HTERT RPE-1 (cell line): ENCODE data around the gene SERPINE1.

Experiments used
- in situ Hi-C: fragments of 300-500 bp; cut with MboI; formaldehyde crosslinking; loops from 4 replicates; pipeline ENCODE4 v1.14.3; 2020; ENCODE audit warnings: low sequenced_read_pairs

Gene SERPINE1

GRCh38 chr7:101166909-101167644 lies 40.2 kb downstream of the SERPINE1 start:
- in situ Hi-C loops, result no loop called here

GRCh38 chr7:101167645-101168411 lies 40.9 kb downstream of the SERPINE1 start:
- in situ Hi-C loops, result no loop called here

DNA sequence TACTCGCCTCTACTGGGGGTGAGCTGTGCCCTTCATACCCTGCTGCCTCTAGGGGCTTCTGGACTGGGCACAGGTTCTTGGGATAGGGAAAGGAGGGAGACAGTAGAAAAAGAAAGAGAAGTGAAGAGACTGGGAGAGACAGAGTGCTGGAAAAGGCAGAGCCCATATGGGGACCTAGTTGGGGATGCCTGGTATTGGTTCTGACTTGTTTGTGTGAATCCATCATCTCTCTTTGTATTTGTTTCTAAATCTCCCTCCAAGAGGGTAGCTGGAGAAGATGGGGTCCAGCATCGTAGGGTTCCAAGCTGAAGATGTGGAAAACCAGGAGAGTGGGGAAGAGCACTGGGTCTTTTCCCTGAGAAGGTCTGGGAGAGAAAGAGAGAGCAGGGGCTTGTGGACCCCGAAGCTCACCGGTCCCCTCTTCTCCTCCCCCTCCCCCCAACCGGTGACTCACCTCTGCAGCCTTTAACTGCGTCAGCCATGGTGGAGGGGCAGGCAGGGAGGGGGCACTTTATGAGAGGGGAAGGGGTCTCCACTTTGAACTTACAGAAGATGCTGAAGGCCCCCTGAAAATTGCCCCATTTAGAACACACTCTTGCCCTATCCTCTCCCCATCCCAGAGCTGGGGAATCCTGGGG lies 41.6 kb downstream of the SERPINE1 start:
- in situ Hi-C loops, result no loop called here

GRCh38 chr7:101169110-101169837 lies 42.4 kb downstream of the SERPINE1 start:
- in situ Hi-C loops, result no loop called here

- in situ Hi-C loops, result no loop called here
Measured at GRCh38 chr7:101169838-101170551, 43.1 kb downstream of the SERPINE1 start.

GRCh38 chr7:101170617-101171441 lies 43.9 kb downstream of the SERPINE1 start:
- in situ Hi-C loops, result no loop called here

- in situ Hi-C loops, result no loop called here
Measured at GRCh38 chr7:101171442-101171837, 44.5 kb downstream of the SERPINE1 start.

DNA sequence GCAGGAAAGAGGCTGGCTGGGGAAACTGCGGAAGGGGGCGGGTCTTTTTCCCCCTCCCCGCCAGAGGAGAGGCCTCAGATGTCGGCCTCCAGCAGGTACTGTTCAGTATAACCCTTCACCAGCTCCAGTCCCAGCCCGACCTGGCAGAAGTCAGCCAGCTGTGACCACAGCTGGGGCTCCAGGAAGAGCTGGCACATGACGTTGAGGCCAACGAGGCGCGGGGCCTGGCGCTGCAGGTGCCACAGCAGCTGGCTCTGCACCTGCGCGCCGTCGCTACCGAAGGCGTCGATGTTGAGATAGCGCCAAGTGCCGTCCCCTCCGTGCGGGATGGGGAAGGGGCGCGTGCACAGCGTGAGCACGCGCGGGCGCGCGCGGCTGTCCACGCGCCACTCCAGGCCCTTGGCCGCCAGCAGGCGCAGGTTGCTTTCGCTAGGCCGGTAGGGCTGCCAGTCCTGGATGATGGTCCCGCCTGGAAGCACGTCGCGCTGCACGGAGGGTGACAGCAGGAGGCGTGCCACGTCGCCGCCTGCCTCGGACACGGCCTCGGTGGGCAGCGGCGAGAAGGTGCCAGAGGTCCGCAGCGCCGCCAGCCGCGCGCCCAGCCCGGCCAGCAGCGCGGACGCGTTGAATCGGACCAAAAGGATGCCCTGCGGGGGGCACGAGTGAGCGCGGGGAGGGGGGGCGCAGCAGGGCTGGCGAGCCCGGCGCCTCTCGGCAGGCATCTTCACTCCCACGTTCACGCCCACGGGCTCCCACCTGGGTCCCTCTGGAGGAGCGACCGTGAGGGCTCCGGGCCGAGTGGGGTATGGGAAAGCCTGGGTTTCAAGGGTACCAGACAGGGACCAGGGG lies 45.3 kb downstream of the SERPINE1 start:
- in situ Hi-C loops, result no loop called here

DNA sequence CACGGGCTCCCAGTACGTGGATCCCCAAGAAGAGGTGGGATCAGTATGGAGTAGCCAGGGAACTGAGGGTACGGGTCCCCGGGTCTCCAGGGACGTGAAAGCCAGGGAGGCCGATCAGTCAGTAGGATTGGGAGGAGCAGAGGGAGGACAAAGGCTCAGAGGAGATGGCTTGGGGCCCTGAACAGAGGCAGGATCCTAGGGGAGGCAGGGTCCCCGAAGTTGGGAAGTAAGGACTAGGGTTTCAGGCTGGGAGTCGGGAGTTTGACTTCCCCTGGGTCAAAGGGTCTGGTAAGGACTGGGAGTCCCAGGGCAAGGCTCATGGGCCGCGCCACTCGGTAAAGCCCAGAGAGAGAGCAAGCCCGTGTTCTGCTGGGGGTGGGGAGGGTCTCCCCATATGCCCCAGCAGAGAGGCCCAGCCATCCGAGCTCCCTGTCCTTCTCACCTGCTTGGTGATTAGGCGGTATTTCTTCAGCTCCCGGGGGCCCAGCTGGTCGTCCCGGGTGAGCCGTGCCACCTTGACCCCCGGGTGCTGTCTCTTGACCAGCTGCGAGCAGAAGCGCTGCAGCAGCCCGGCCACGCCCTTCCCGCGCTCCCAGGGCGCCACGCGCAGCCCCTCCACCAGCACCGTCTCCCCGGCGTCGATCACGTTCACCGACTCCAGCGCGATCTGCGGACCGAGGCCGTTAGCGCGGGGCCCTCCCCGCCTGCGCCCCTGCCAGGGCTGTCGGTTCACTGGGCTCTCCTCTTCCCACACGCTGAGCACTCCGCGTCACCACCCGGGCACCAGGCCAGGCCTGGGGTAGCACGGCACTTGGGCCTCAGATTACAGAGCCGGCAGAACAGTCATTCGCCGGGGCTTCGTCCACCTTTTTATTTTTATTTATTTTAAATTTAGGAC lies 46.2 kb downstream of the SERPINE1 start:
- in situ Hi-C loops, result no loop called here

GRCh38 chr7:101173752-101174244 lies 46.9 kb downstream of the SERPINE1 start:
- in situ Hi-C loops, result no loop called here

- in situ Hi-C loops, result no loop called here
Measured at GRCh38 chr7:101174322-101174854, 47.5 kb downstream of the SERPINE1 start.

- in situ Hi-C loops, result no loop called here
Measured at GRCh38 chr7:101175664-101176063, 48.8 kb downstream of the SERPINE1 start.

- in situ Hi-C loops, result no loop called here
Measured at GRCh38 chr7:101177644-101178043, 50.7 kb downstream of the SERPINE1 start.

- in situ Hi-C loops, result no loop called here
Measured at GRCh38 chr7:101179117-101179516, 52.2 kb downstream of the SERPINE1 start.

DNA sequence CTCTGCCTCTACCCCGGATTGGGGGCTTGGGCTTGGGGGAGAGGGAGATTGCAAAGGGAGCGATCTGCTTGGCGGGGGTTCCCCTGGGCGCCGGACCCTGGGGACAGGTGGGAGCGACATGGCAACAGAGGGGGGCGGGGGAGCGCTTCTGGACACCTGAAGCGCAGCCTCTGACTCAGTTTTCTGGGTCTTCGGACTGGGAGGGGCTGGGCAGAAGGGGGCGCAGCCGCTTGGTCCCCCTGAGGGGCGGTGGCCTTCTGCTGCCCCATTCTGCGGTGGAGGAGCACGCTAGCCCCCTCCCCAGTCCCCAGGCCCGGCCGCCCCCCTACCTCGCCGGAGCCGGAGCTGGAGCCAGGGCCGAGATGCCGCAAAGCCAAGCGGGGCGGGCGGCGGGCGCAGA lies 52.8 kb downstream of the SERPINE1 start:
- in situ Hi-C loops, result no loop called here

DNA sequence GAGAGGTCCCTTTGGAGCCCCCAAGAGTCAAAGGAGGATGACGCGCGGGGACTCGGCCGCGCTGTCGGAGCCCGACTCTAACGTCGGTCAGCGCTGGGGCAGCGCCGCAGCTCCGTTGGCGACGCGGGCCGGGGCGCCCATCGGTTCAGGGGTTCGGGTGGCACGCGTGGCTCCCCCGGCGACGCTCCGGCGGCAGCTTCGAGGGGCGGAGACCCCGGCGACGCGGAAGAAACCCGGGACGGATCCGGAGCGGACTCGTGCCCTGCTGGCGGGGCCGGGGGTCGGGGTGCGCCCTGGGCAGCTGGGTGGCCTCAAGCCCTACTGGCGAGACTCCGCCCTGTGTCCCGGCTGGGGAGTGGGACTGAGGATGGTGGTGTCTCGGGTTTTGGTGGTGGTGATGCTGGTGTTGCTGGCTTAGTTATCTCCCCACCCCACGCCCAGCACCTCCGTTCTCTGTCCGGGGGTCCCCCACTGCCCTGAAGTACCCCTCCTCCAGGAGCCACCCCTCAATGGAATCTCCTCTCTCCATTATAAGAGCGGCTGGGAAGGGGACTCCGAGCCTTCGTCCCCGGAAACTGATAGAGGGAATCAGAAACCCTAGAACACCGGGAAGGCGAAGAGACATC lies 53.3 kb downstream of the SERPINE1 start, which contains the start of gene NAT16:
TSS of gene NAT16 (minus strand) at position 164 of the 626 bp plus-strand sequence. CDS start 5,486 bp downstream, outside the sequence.
- in situ Hi-C loops, result no loop called here
